ENCODE data around the gene HK1.

Gene HK1

GRCh38 chr10:69408318-69409175, 130.3 kb downstream of the HK1 start:
- DNase-seq = peak; percentile 84

- DNase-seq = no peak
These were observed 130.8 kb downstream of the HK1 start for GRCh38 chr10:69409176-69409495.

- DNase-seq = no peak
These were observed 131.7 kb downstream of the HK1 start for GRCh38 chr10:69409968-69410367.

DNA sequence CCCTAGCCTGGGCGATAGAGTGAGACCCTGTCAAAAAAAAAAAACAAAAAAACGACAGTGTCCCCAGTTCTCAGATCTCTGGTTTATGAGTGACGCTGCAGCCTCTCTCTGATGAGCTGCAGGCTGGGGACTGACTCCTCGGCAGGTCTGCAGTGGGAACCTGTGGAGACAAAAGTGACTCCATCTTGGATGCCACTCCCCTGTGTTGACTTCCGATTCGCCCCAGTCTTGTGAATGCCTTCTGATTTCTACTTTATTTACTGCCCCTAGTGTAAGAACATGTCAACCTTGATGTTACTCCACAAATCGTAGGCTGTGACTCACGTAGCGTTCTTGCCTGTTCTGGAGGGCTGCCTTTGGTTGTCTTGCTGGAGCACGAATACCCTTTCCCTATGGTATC, 132.2 kb downstream of the HK1 start:
- DNase-seq = no peak

DNA sequence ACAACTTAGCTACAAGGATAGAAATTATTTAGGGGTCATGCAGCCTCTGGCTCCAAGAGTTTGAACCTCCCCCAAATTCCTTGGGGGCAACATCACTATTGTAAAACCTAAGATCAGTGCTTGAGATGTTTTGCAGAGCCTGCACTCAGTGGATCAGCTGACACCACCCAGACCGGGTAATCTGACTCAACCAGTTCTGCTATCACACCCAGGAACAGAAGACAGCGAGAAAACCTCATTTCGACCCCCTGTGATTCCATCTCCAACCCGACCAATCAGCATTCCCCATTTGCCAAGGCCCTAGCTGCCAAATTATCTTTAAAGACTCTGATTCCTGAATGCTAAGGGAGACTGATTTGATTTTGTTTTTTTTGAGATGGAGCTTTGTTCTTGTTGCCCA, 133.2 kb downstream of the HK1 start:
- DNase-seq = no peak

DNA sequence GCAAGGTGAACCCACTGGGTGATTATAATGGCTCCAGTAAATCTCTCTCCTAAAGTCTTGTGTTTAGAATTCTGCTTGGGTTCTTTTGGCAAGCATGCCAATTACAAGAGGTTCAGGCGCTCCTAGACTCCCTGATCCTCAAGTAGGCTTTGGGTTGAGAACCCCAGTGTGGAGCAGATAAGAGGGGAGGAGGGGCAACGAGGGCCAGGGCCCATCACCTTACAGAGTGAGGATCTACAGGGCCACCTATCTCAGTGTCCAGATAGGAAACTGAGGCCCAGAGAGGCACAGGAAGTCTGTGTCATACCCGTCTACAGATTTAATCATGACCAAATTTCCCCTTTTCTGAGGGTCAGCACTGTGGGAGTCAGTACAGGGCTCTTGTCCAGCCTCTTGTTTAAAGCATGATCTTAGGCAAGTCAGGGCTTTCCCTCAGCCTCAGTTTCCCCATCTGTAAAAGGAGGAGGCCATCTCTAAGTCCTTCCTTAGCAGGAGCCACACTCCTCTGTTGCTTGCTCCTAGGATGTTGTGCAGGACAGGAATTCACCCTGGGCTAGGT, 134.0 kb downstream of the HK1 start:
- no peak for DNase-seq

DNA sequence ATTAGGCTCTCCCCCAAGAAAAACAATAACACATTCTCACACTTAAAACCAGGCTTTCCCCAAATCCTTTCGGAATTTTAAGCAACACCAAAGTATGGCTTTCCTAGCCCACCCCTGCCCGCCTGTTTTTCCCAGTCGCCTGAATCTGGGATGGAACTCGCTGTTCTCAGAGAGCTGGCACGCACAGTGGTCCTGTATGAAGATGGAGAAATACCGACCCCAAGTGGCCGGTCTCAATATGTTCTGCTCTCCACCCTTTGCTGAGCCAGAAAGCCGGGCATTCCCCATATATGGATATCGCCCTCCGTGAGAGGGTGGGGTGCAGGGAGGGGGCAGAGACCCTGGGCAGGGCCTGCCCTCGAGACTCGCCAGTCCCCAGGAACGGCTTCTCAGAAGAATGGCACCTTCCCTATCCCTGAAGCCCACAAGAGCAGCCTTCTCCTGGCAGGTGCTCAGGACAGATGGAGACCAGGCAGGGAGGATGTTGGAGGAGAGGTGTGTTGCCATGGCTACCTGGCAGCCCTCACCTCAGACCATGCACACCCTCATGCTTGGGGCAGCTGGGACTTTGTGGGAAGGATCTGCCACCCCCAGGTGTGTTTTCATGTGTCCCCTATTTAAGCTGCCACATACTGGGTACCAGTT, 135.0 kb downstream of the HK1 start:
- no peak for DNase-seq

- DNase-seq = no peak
These were observed 136.0 kb downstream of the HK1 start for GRCh38 chr10:69414036-69415018.

DNA sequence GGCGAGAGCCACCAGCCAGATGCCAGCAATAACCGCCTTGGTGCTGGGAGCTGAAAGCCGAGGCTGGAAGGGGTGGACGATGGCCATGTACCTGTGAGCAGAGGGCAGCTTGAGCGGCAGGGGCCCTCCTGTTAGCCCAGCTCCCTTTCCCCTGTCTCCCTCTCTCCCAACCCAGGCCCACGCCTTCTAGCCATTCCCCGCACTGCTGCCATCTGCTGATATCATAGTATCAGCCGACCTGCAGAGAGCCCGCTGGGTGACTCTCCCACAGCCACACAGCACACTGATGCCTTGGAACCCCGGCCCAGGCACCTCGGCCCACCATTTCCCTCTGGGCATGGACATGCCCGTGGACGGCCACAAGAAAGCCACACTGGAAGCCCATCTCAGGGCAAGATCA, 136.8 kb downstream of the HK1 start:
- DNase-seq = no peak

- DNase-seq = no peak
These were observed 137.7 kb downstream of the HK1 start for GRCh38 chr10:69415951-69416350.

GRCh38 chr10:69416695-69417094, 138.4 kb downstream of the HK1 start, which contains the start of gene TACR2:
Gene TACR2 (minus strand): TSS chr10:69416918. CDS start chr10:69416323, 595 bp downstream.
- no peak for DNase-seq

DNA sequence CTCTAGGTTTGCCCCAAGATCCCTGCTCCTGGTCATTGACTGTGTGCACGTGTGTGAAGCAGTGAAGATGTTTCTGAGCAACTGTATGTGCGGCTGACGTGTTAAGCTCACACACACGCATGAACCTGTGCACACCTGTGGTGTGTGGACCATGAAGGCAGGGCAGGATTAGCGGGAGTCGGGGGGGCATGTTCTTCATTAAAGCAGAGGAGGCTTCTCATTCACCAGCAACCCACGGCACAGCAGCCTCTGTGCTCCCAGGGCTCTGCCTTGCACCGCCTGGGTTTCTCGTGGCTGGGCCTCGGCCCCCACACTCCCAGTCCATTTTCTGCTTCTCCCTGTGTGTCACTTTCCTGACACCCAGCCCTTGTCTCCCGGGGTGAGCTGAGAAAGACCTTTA, 139.2 kb downstream of the HK1 start:
- no peak for DNase-seq

DNA sequence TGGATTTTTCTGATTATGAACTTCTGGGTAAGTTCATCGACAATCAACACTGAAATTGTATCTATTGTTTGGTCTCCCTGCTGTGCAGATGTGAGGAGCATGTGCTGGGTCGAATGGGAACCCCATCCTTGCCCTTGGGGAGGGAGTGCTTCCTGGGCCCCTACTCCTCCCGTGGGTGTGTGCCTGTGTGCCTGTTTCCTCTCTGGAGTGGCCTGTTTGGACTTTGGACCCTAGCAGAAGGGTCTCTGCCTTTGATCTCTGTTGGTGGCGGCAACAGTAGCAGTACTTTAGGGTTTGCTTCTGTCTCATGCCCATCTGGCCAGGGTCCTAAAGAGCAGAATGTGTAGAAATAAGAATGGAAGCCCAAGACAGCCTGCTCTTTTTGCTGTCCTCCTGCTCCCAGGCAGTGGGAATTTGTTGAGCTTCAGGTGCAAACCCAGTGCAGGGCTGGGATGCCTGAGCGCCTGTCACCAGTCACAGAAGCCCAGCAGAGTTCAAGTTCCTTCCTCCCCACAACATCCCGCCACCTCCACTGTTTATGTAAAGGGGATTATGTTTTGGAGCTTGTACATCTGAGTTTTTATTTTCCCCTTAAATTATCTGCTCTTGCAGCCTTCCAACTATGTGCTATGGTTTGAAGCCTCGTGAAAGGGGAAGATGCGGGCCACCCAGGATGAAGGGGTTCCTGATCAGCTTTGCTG, 139.9 kb downstream of the HK1 start:
- no peak for DNase-seq

- DNase-seq = no peak
These were observed 140.9 kb downstream of the HK1 start for GRCh38 chr10:69419096-69419743.

DNA sequence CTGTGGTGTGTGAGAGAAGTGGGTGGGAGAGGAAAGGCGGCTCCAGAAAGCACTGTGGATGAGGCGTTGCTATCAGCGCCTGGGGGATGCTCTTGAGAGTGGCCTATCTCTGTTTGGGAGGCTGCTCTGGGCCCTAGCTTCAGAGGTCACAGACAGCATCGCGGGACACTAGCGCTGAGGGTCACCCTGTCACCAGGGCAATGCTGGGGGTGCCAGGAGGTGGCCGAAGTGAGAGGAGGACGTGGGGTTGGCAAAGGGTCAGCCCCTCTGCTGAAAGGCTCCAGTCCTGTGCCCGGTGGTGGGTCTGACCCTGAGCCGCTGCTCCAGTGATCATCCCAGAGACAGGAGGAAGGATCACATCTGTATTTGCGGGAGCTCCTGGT, 141.4 kb downstream of the HK1 start:
- no peak for DNase-seq

- DNase-seq = no peak
These were observed 143.5 kb downstream of the HK1 start for GRCh38 chr10:69421611-69422308.

- no peak for DNase-seq
These were observed 144.4 kb downstream of the HK1 start for GRCh38 chr10:69422676-69423075.

- DNase-seq = no peak
These were observed 146.7 kb downstream of the HK1 start for GRCh38 chr10:69425041-69425440.

DNA sequence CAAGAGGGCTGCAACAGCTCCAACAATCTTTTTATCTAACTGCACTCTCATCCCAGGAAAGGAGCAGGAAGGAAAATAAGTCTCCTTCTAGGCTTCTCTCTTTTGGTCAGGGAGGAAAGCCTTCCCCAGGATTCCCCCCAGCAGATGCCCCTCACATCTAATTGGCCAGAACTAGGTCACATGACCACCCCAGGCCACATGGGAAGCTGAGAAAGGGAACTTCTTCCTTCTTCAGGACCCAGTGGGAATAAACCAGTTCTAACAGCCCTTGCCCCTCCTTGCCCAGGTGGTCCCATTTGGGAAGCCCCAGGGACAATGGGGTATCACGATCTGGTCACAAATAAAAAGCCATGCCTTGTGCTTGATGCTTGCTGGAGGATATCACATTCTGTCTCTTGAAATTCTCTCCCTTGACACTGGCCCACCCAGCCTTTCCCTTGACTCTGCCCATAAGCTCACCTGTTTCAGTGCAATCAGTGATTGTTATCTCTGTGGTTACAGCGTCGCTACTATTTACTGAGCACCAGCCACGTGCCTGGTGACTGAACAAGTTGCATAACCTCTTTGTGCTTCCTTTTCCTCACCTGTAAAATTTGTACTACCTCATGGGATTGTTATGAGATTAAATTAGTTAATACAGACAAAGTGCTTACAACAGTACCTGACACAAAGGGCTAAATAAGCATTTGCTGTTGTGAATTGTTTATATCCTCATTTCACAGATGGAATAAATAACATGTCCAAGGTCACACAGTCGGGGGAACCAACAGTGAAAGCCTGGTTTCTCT, 147.4 kb downstream of the HK1 start:
- peak; percentile 36 for DNase-seq

DNA sequence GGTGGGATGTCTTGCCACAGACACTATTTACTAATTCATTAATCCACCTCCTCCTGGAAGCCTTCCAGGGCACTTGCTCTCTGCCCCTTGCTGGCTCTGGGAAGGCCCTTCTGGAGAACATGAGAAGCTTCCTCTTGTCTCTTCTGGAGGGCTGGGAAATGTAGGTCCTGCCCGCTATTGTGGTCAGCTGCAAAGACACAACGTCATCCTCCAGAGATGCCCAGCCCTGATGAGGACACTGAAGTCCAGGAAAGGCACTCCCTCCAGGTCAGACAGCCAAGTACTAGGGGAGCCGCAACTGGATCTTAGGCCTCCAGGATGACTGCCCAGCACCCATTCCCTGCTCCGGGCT, 148.1 kb downstream of the HK1 start:
- no peak for DNase-seq

GRCh38 chr10:69428165-69428564, 149.9 kb downstream of the HK1 start:
- DNase-seq = no peak

Measured in activated effector memory CD4-positive, alpha-beta T cell treated with Interleukin-2 at 50 U/mL for 16 hours (primary cell).